KMS-11 (cell line): ENCODE results near the gene FBXL4.

Experiments
- H2AFZ ChIP-seq: fragments of 200-600 bp; sonication (generic); 2 replicates; pipeline ENCODE4 v1.6.1; 2016; ENCODE audit warnings: antibody characterized with exemption, mixed run types, low read depth
- H3K27ac ChIP-seq: fragments of 200-600 bp; sonication (generic); 2 replicates; pipeline ENCODE4 v1.6.1; 2016; ENCODE audit warnings: mild to moderate bottlenecking, mixed run types
- H3K27me3 ChIP-seq: fragments of 200-600 bp; sonication (generic); 2 replicates; pipeline ENCODE4 v1.6.1; 2017; ENCODE audit warnings: mild to moderate bottlenecking, low read depth, mixed run types, moderate library complexity; ENCODE audit not compliant: insufficient read depth
- H3K36me3 ChIP-seq: fragments of 200-600 bp; sonication (generic); 2 replicates; pipeline ENCODE4 v1.6.1; 2017; ENCODE audit warnings: mild to moderate bottlenecking, mixed run types; ENCODE audit not compliant: insufficient read depth
- H3K4me1 ChIP-seq: fragments of 200-600 bp; sonication (generic); 2 replicates; pipeline ENCODE4 v1.6.1; 2016; ENCODE audit warnings: mild to moderate bottlenecking, low read depth, mixed run types; ENCODE audit not compliant: poor library complexity, severe bottlenecking
- H3K4me2 ChIP-seq: fragments of 200-600 bp; sonication (generic); 2 replicates; pipeline ENCODE4 v1.7.0; 2016; ENCODE audit warnings: mild to moderate bottlenecking, mixed run types
- H3K4me3 ChIP-seq: fragments of 200-600 bp; sonication (generic); IDR thresholded peaks from 2 replicates; pipeline ENCODE4 v1.6.1; 2017; ENCODE audit warnings: low read depth, low read length, mixed read lengths; ENCODE audit not compliant: insufficient read depth
- H3K79me2 ChIP-seq: fragments of 200-600 bp; sonication (generic); 2 replicates; pipeline ENCODE4 v1.6.1; 2016; ENCODE audit warnings: low read depth, mixed run types; ENCODE audit not compliant: insufficient read depth
- H3K9ac ChIP-seq: fragments of 200-600 bp; sonication (generic); 2 replicates; pipeline ENCODE4 v1.6.1; 2016; ENCODE audit warnings: mild to moderate bottlenecking, mixed run types
- H4K20me1 ChIP-seq: fragments of 200-600 bp; sonication (generic); 2 replicates; pipeline ENCODE4 v1.6.1; 2016; ENCODE audit warnings: mild to moderate bottlenecking, mixed run types; ENCODE audit not compliant: insufficient read depth
- CTCF ChIP-seq: fragments of 200-600 bp; sonication (generic); conservative IDR thresholded peaks from 2 replicates; pipeline ENCODE4 v1.6.1; 2017; ENCODE audit warnings: low read depth, mild to moderate bottlenecking, antibody characterized with exemption, low read length, moderate library complexity, mixed read lengths

The FBXL4 gene

DNA sequence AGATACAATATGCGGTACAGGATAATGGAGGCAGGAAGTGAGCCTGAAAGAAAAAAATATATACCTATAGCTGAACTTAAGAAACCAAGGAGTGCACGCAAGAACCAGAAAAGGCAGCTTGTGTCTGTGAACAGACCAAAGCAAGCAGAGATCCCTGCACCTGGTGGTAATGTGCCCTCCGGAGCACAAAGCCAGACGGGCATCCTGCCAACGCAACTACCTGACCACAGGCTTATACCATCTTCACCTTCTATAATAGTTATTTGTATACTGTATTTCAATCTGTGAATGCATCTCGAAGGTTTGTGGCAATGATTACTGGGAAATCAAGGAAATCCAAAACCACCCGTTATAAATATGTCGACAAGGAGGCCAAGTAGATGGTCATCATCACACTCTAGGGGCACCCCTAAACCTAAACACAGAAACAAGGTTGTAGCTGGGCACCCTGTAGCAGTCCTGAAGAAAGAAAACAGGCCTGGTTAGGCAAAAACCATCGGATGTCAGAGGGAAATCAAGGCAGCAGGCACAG, 801 bp downstream of the FBXL4 start:
- no peaks in the 10 kb centered on the region for H3K27me3 ChIP-seq
- peak overlapping the region; percentile 48 for H2AFZ ChIP-seq
- no peaks in the 10 kb centered on the region for H4K20me1 ChIP-seq
- TF ChIP-seq CTCF, result no peak
- no peaks in the 10 kb centered on the region for H3K36me3 ChIP-seq
- H3K4me3 ChIP-seq, result no peak overlapping the region
- H3K4me1 ChIP-seq, result peaks cover 19% of the 10 kb centered on the region
- peak overlapping the region; percentile 92 for H3K9ac ChIP-seq
- peak overlapping the region; percentile 91 for H3K27ac ChIP-seq
- peak overlapping the region; percentile 80 for H3K4me2 ChIP-seq
- H3K79me2 ChIP-seq, result peaks cover 47% of the 10 kb centered on the region

DNA sequence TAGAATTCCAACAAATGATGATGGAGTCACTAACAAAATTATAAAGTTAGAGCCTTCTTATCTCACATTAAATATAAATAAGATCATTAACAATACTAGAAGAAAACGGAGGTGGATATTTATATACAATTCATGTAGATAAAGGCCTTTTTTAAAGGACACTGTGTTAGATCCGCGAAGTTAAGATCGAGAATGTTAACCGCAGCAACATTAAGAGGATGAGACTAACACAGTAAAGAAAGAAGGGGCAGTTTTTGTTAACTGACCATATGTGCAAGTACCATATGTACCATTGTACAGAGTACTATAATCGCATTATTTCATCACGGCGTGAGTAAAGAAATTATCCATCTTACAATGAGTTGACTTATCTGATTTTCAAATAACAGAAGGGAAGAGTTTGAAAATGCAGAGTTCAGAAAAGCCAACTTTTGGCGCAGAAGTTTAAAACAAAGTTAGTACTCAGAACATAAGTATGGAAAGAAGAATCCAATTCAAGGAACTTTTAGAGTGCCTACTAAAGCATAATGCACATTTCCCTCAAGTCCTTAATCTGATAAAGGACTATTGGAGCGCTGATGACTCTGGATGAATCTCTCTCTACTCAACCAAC, 1.4 kb downstream of the FBXL4 start:
- no peaks in the 10 kb centered on the region for H3K36me3 ChIP-seq
- H4K20me1 ChIP-seq, result no peaks in the 10 kb centered on the region
- H3K4me1 ChIP-seq, result peaks cover 23% of the 10 kb centered on the region
- peak overlapping the region; percentile 48 for H2AFZ ChIP-seq
- H3K4me3 ChIP-seq, result no peak overlapping the region
- H3K27ac ChIP-seq, result peak overlapping the region; percentile 91
- H3K9ac ChIP-seq, result peak overlapping the region; percentile 92; the same call in 1 of the 2 replicates
- no peaks in the 10 kb centered on the region for H3K27me3 ChIP-seq
- peak overlapping the region; percentile 80 for H3K4me2 ChIP-seq
- H3K79me2 ChIP-seq, result peaks cover 51% of the 10 kb centered on the region
- TF ChIP-seq CTCF, result no peak

DNA sequence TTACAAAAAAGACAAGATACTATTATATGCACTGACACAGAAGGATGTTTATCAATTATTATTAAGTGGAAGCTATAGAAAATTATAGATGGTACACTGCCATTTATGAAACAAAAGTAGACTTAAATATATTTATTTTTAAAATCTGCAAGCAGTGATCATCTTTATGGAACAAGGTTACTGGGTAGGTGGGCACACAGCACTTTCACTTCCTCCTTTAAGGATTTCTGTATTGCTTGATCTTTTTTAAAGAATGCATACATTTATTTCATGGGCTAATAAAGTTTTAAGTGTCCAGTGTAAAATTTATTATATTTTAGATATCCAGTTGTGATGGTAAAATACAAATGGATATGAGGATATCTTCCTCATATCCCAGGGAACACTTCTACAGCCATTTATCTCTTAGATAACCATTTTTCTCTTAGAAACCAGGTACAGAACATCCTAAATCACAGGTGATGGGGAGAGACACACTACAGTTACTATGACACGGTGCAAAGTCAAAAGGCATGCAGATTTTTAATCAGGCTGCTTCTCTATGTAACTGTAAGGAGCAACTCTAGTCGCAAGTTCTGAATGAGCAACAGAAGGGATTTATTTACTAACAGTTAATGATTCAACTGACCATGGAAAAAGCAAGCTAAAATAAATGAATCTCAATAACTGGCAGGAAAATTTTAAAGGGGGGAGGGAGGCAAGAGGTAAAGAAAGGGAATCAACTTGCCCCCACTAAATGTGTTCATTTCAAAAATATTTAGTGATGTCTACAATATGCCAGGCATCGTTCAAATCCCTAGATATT, 2.2 kb downstream of the FBXL4 start:
- Histone ChIP-seq H3K4me3 (no peak overlapping the region), H3K27me3 (no peaks in the 10 kb centered on the region), H3K9ac (no peak overlapping the region), H3K27ac (no peak overlapping the region; the same call in 1 of the 2 replicates), H3K36me3 (no peaks in the 10 kb centered on the region), H2AFZ (no peak overlapping the region), H3K4me1 (peaks cover 24% of the 10 kb centered on the region), H4K20me1 (no peaks in the 10 kb centered on the region), H3K79me2 (peaks cover 51% of the 10 kb centered on the region), H3K4me2 (peak overlapping the region; percentile 80; the same call in 1 of the 2 replicates)
- no peak for TF ChIP-seq CTCF

GRCh38 chr6:98944598-98945081, 3.1 kb downstream of the FBXL4 start:
- Histone ChIP-seq H3K4me3 (no peak overlapping the region), H3K4me2 (no peak overlapping the region), H3K27ac (no peak overlapping the region), H3K9ac (no peak overlapping the region), H4K20me1 (no peaks in the 10 kb centered on the region), H3K79me2 (peaks cover 51% of the 10 kb centered on the region), H3K36me3 (no peaks in the 10 kb centered on the region), H3K4me1 (peaks cover 24% of the 10 kb centered on the region), H2AFZ (no peak overlapping the region), H3K27me3 (no peaks in the 10 kb centered on the region)
- no peak for TF ChIP-seq CTCF
